GM18520 (cell line): ENCODE measurements around the gene GNG14.
"Not testable (repeated sequence)": the region's sequence is repeated elsewhere in the genome, so short reads cannot be mapped to it uniquely, and the experiment has no call there.

Source experiments
- ATAC-seq: cut with Tn5 transposase; IDR thresholded peaks from one replicate; pipeline ENCODE4 v1.9.1; 2021; ENCODE audit not compliant: unreplicated experiment

The GNG14 gene

GRCh38 chr19:12666265-12667048 lies 21.3 kb upstream of the GNG14 start, which contains the start of the genes MAN2B1 and WDR83:
MAN2B1 (minus strand) TSS chr19:12666742; CDS start chr19:12666701, 41 bp downstream.
WDR83 (plus strand) TSS chr19:12666807; CDS start chr19:12669791, 2,984 bp downstream.
- no peak for ATAC-seq

GRCh38 chr19:12667731-12668302 lies 20.0 kb upstream of the GNG14 start:
- ATAC-seq = no peak

- ATAC-seq = no peak
Measured at GRCh38 chr19:12668346-12668745, 19.5 kb upstream of the GNG14 start.

GRCh38 chr19:12668932-12669269 lies 18.9 kb upstream of the GNG14 start:
- ATAC-seq = no peak

GRCh38 chr19:12669270-12670158 lies 18.3 kb upstream of the GNG14 start:
- no peak for ATAC-seq

- no peak for ATAC-seq
Measured at GRCh38 chr19:12670159-12670928, 17.5 kb upstream of the GNG14 start.

GRCh38 chr19:12672744-12673143 lies 15.1 kb upstream of the GNG14 start:
- ATAC-seq = no peak

GRCh38 chr19:12675399-12675798 lies 12.4 kb upstream of the GNG14 start:
- ATAC-seq = no peak

- no peak for ATAC-seq
Measured at GRCh38 chr19:12675940-12676339, 11.9 kb upstream of the GNG14 start.

- ATAC-seq = no peak
Measured at GRCh38 chr19:12676384-12676792, 11.4 kb upstream of the GNG14 start.

GRCh38 chr19:12676928-12677327 lies 10.9 kb upstream of the GNG14 start:
- ATAC-seq = no peak

- ATAC-seq = not testable (repeated sequence)
Measured at GRCh38 chr19:12678039-12678438, 9.8 kb upstream of the GNG14 start.

- no peak for ATAC-seq
Measured at GRCh38 chr19:12680034-12680433, 7.8 kb upstream of the GNG14 start.

- peak; percentile 73 for ATAC-seq
Measured at GRCh38 chr19:12681074-12681987, 6.5 kb upstream of the GNG14 start, which contains the start of gene DHPS. DHPS (minus strand) TSS chr19:12681880; CDS start chr19:12681766, 114 bp downstream.

GRCh38 chr19:12685831-12686230 lies 2.0 kb upstream of the GNG14 start:
- ATAC-seq = no peak

GRCh38 chr19:12689012-12689411 lies 1.2 kb downstream of the GNG14 start:
- no peak for ATAC-seq

GRCh38 chr19:12689581-12690216 lies 1.9 kb downstream of the GNG14 start:
- ATAC-seq = no peak

- no peak for ATAC-seq
Measured at GRCh38 chr19:12692960-12693359, 5.2 kb downstream of the GNG14 start.

- ATAC-seq = no peak
Measured at GRCh38 chr19:12694641-12695040, 6.8 kb downstream of the GNG14 start.
